ENCODE results near the gene MALL. TPM values are rescaled to one million over a fixed set of nuclear protein-coding genes. Genes with fewer than 3 reads are reported as not detected.
"Not testable (repeated sequence)": the region's sequence is repeated elsewhere in the genome, so short reads cannot be mapped to it uniquely, and the experiment has no call there.

MALL gene
- polyA plus RNA-seq, 1 donor, result 15.2 TPM

DNA sequence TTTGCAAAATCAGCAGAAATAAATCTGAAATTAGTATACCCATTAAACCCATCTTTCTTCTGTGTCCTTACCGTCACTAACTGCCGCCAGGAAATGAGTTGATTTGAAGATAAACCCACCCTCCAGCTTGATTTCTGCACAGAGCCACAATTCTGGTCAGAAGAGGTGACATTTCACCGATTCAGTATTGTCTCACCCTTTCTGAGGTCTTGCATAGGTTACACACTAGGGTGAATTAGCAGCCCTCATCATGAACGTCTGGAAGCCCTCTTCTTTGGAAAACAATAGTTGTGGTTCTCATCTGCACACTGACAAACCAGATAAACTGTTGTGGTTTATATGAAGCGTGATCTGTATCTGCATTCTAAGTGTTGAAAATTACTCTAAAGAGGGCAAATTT, 61.9 kb downstream of the MALL start:
- DNase-seq, result not testable (repeated sequence)

DNA sequence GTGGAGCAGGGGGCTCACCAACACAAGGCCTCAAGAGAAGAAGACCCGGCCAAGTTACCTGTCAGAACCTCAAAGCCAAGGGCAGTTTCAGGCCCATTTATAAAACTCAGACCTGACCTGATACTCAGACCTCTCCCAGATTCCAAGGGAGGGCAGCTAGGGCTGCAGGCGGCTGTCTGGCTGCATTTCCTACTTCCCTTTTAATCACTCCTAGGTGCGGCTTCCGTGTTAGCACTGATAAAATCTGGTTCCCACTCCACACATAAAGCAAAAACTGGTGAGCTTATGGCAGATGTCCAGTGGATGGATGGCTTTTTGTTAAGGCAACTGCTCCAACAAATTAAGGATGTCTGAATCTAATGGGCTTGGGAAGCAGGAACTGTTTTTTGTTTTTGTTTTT, 63.5 kb downstream of the MALL start:
- DNase-seq, result not testable (repeated sequence)

- not testable (repeated sequence) for DNase-seq
Observed at GRCh38 chr2:110050222-110050621, 65.4 kb downstream of the MALL start.

- DNase-seq, result not testable (repeated sequence)
Observed at GRCh38 chr2:110049769-110050168, 65.9 kb downstream of the MALL start.

DNA sequence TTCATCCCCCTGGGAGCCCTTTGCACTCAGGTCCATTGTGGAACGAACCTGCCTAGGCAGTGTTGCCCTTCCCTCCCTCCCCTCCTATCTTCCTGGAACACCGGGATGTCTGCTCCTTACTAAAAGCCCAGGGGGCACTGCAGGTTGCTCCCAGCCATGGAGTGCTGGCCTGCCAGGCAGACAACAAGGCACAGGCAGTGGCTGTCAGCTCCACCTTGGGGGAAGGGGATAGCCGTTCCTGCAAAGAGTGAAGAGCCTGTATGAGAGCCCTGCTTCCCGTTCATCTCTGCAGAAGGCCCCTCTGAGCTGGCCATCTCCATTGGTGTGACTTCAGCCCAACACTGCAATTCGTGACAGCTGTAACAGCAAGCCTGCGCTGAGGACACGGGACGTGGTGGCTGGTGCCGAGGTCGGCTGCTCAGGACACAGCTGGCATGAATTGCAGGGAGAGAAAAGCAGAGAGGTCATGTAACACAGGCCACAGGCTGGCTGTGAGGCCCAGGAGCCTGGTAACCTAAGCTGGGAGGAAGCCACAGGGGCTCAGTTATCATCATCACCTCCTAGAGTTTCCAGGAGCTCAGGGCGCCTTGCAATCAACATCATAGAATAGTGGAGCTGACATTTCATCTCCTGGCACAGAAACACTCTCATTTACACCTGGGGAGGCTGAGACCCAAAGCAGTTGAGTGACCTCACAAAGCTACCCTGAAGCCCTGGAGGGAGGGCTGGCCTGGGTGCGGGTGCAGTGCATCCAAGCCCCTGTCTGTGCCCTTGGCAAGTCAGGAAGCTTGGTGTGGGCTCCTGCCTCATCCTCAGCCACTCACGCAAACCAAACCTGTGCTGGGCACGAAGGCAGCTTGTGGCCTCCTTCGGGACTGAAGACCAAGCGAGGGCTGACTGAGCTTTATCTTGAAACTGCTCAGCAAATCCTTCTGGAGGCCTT, 67.1 kb downstream of the MALL start:
- DNase-seq, result not testable (repeated sequence)

- not testable (repeated sequence) for DNase-seq
Observed at GRCh38 chr2:110047225-110047624, 68.4 kb downstream of the MALL start.

GRCh38 chr2:110041941-110042660, 73.5 kb downstream of the MALL start:
- DNase-seq, result not testable (repeated sequence)

GRCh38 chr2:110037336-110037735, 78.3 kb downstream of the MALL start:
- not testable (repeated sequence) for DNase-seq

DNA sequence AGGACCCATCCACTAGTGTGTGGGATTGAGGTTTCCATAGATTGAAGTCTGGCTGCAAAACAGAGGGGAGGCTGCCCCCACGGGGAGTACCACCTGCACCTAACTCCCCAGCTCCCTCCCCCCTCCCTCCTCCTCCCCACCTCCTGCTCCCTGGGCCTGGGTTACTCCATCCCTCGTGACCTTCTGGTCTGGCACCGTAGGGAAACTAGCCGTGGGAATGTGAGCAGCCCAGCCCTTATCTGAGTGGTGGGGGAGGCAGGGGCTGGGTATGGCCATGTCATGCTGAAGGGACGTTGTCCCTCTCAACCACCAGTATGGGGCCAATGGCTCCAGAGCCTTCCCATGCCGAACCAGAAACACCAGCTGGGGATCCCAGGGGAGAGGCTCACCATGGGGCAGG, 80.2 kb downstream of the MALL start:
- DNase-seq, result not testable (repeated sequence)

- DNase-seq, result not testable (repeated sequence)
Observed at GRCh38 chr2:110034935-110035334, 80.7 kb downstream of the MALL start.

Other genes with a start within 250 kb of the MALL start
- 2.4 TPM for gene LIMS3, start 217.1 kb downstream of the MALL start, polyA plus RNA-seq (ENCODE audit: insufficient read length)
- gene NPHP1, start 89.2 kb upstream of the MALL start, polyA plus RNA-seq (ENCODE audit: insufficient read length), result 22.9 TPM
- gene MTLN, start 96.7 kb upstream of the MALL start, polyA plus RNA-seq (ENCODE audit: insufficient read length), result 9.8 TPM

Data from left kidney (tissue), 2 donors.